Measurements from ENCODE around the gene TPRA1. TPM values are rescaled to one million over a fixed set of nuclear protein-coding genes. Genes with fewer than 3 reads are reported as not detected.

The TPRA1 gene
- polyA plus RNA-seq, 3 donors: 20.2 to 29.4 (median 23.4) TPM

- Histone ChIP-seq H3K4me2 (replicated peaks; ENCODE audit: extremely low read depth, low read length, poor library complexity, severe bottlenecking) (no peak overlapping the region), H3K4me1 (ENCODE audit: control insufficient read depth in 1 of 2, insufficient read depth in 2 of 2, low read length in 2 of 2) (peaks cover 7 to 10% of the 10 kb centered on the region in 2 donors), H3K27ac (ENCODE audit: low read depth in 1 of 2, low read length in 2 of 2) (no peak overlapping the region), H2AFZ (ENCODE audit: insufficient read depth, low read depth, low read length, poor library complexity, severe bottlenecking) (no peak overlapping the region), H3K36me3 (replicated peaks in 1 of 2; ENCODE audit: control insufficient read depth in 1 of 2, insufficient read depth in 2 of 2, low read length in 2 of 2) (no peaks in the 10 kb centered on the region), H3K27me3 (ENCODE audit: control insufficient read depth in 2 of 2, insufficient read depth in 2 of 2, low read length in 2 of 2) (no peaks in the 10 kb centered on the region), H3K79me2 (ENCODE audit: insufficient read depth, low read length) (no peaks in the 10 kb centered on the region), H3K4me3 (replicated peaks in 1 of 3; ENCODE audit: low read depth in 2 of 3, low read length in 3 of 3) (no peak overlapping the region), H3K9ac (ENCODE audit: insufficient read depth, low read length, poor library complexity, severe bottlenecking) (no peak overlapping the region), H4K20me1 (ENCODE audit: insufficient read depth, low read length) (no peaks in the 10 kb centered on the region), H3K9me3 (replicated peaks in 1 of 2; ENCODE audit: control insufficient read depth in 1 of 2, insufficient read depth in 1 of 2, low read length in 2 of 2) (no peaks in the 10 kb centered on the region)
- H3K36me3 Mint-ChIP-seq: peaks cover 3 to 6% of the 10 kb centered on the region in 2 donors
- no peak overlapping the region for H3K4me3 Mint-ChIP-seq
- TF ChIP-seq CTCF (IDR thresholded peaks at IDR 0.05): no peak
- H3K27ac Mint-ChIP-seq: no peak overlapping the region
- peaks cover 13% of the 10 kb centered on the region for H3K4me1 Mint-ChIP-seq
- no peaks in the 10 kb centered on the region for H3K9me3 Mint-ChIP-seq
- intact Hi-C loops (cut with micrococcal nuclease): no loop called here
- peaks cover 13 to 25% (median 15%) of the 10 kb centered on the region in 3 donors for H3K27me3 Mint-ChIP-seq (ENCODE audit: low read depth in 3 of 3)
- DNase-seq: no peak
- 93% methylated on average over 7 of the region's 7 CpGs for WGBS (ENCODE audit: insufficient coverage)
Measured at GRCh38 chr3:127551178-127551577, 39.4 kb downstream of the TPRA1 start.

GRCh38 chr3:127550468-127551157 is 39.9 kb downstream of the TPRA1 start:
- no peak for TF ChIP-seq CTCF (IDR thresholded peaks at IDR 0.05)
- H2AFZ ChIP-seq (ENCODE audit: insufficient read depth, low read depth, low read length, poor library complexity, severe bottlenecking): no peak overlapping the region
- no peaks in the 10 kb centered on the region for H4K20me1 ChIP-seq (ENCODE audit: insufficient read depth, low read length)
- no peak overlapping the region for H3K27ac ChIP-seq (ENCODE audit: low read depth in 1 of 2, low read length in 2 of 2)
- H3K36me3 Mint-ChIP-seq: peaks cover 3% of the 10 kb centered on the region in 2 donors
- H3K9me3 Mint-ChIP-seq: no peaks in the 10 kb centered on the region
- H3K27ac Mint-ChIP-seq: no peak overlapping the region
- H3K4me2 ChIP-seq (replicated peaks; ENCODE audit: extremely low read depth, low read length, poor library complexity, severe bottlenecking): no peak overlapping the region
- no peak overlapping the region for H3K4me3 ChIP-seq (replicated peaks in 1 of 3; ENCODE audit: low read depth in 2 of 3, low read length in 3 of 3)
- H3K4me1 ChIP-seq (ENCODE audit: control insufficient read depth in 1 of 2, insufficient read depth in 2 of 2, low read length in 2 of 2): peaks cover 7 to 10% of the 10 kb centered on the region in 2 donors
- no peaks in the 10 kb centered on the region for H3K79me2 ChIP-seq (ENCODE audit: insufficient read depth, low read length)
- peaks cover 14 to 27% (median 15%) of the 10 kb centered on the region in 3 donors for H3K27me3 Mint-ChIP-seq (ENCODE audit: low read depth in 3 of 3)
- DNase-seq: no peak
- H3K9ac ChIP-seq (ENCODE audit: insufficient read depth, low read length, poor library complexity, severe bottlenecking): no peak overlapping the region
- no peaks in the 10 kb centered on the region for H3K27me3 ChIP-seq (ENCODE audit: control insufficient read depth in 2 of 2, insufficient read depth in 2 of 2, low read length in 2 of 2)
- WGBS (ENCODE audit: insufficient coverage): 93% methylated on average over 6 of the region's 9 CpGs
- intact Hi-C loops (cut with micrococcal nuclease): no loop called here
- H3K9me3 ChIP-seq (replicated peaks in 1 of 2; ENCODE audit: control insufficient read depth in 1 of 2, insufficient read depth in 1 of 2, low read length in 2 of 2): no peaks in the 10 kb centered on the region
- H3K4me3 Mint-ChIP-seq: no peak overlapping the region
- H3K36me3 ChIP-seq (replicated peaks in 1 of 2; ENCODE audit: control insufficient read depth in 1 of 2, insufficient read depth in 2 of 2, low read length in 2 of 2): no peaks in the 10 kb centered on the region
- H3K4me1 Mint-ChIP-seq: peaks cover 13% of the 10 kb centered on the region
